ELF-1 (cell line): ENCODE data around the gene ZDHHC5.
A peak's percentile ranks its signal among the peaks of the same experiment; 100 is the strongest.

Experiments
- DNase-seq: peaks from one replicate; pipeline ENCODE4 v3.0.0-alpha.2; 2016; ENCODE audit warnings: low read depth, low spot score

Gene ZDHHC5

DNA sequence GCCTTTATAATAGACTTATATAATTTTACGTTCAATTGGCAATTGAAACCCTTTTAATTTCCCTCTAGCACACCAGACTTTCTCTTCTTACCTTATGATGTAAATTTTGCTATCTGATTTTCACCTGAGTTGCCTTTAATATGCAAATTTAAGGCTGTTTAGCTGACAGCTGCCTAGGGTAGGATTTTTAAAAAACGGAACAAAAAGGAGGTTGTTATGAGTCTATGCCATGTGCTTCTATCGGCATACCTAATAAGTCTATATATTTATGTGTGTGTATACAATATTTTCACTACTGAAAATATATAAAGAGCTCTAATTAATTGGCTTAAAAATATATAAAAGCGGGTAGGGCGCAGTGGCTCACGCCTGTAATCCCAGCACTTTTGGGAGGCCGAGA, 61.6 kb downstream of the ZDHHC5 start:
- no peak for DNase-seq

DNA sequence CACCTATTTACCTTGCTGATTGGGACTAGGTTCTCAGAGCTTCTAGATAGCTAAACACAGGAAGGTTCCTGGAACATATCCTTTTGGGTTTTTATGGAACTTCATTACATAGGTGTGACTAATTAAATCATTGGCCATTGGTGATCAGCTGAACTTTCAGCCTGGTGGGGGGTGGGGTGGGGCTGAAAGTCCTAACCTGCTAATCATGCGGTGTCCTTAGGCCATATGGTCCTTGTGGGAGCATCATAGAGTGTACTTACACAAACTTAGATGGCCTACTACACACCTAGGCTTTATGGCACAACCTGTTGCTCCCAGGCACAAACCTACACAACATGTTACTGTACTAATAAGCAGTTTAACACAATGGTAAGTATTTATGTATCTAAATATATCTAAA, 64.7 kb downstream of the ZDHHC5 start:
- DNase-seq = no peak

DNA sequence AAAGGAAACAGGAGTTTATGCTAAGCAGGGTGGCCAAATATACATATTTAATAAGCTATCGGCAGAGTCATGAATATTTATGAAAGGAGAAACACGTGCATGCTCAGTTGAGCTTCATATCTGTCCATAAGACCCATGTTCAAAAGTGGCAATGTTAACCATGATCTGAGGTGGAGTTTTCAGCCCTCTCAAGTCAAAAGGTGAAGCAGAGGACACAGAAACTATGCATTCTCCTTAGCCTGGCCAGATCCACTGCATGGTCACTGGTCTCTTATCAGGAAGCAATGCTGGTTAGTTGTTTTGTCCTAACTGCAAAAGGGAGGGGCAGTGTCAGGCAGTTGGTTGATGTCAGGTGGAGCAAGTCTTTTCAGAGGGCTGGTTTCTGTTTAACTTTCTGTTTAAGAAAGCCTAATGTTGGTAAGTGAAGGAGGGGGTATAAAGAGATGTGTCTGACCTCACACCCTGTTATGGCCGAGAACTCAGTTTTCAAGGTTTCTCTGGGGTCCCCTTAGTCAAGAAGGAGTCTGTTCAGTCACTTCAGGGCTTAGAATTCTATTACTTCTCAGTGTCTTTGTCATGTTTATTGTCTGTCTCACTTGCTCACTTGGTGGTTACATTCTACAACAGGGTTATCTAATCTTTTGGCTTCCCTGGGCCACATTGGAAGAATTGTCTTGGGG, 67.8 kb downstream of the ZDHHC5 start:
- peak; percentile 43 for DNase-seq

DNA sequence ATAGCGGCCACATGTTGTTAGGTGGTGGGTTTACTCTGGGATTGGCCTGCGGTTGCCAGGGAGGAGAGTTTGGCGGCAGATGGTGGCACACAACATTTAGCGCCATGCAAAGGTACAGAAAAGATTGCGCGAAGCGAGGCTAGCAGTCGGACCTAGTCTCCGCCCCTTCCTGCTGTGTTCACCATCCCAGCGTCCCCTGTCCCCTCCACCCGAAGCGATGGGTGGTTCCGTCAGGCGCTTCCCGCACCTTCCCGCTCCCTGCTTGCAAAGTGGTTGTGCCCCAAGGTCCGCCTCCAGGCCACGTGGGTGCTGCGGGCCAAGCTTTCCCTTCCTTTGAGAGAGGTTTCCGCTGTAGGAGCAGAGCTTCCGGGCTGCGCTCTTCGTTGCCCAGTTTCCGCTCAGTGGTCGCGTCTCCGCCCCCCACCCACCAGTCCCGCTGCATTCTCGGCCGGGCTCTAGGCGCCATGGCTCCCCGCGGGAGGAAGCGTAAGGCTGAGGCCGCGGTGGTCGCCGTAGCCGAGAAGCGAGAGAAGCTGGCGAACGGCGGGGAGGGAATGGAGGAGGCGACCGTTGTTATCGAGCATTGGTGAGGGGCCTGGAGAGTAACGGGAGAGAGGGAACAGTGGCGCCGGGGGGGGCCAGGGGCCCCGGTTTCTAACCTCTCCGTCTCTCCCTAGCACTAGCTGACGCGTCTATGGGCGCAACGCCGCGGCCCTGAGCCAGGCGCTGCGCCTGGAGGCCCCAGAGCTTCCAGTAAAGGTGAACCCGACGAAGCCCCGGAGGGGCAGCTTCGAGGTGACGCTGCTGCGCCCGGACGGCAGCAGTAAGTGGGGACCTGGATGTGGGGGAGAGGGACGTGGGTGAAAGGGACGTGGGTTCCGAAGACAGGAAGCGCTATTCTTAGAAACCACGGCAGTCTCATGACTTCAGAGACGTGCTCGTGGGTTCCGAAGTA, 73.5 kb downstream of the ZDHHC5 start, which contains the start of gene SELENOH:
Gene SELENOH, plus strand, starts transcription at position 360 of the 955 bp plus-strand sequence. Its CDS starts 105 bp downstream, at position 465.
- peak; percentile 99 for DNase-seq

DNA sequence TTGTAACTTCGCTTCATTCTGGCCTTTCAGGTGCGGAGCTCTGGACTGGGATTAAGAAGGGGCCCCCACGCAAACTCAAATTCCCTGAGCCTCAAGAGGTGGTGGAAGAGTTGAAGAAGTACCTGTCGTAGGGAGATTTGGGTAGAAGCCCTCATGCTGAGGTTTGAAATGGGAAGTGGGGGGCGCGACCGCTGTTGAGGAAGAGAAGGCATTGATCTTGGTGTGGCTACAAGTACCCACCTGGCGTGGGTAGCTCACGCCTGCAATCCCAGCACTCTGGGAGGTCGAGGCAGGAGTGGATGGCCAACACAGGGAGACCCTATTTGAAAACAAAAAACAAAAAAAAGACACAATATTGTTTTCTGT, 74.2 kb downstream of the ZDHHC5 start:
- DNase-seq = no peak

DNA sequence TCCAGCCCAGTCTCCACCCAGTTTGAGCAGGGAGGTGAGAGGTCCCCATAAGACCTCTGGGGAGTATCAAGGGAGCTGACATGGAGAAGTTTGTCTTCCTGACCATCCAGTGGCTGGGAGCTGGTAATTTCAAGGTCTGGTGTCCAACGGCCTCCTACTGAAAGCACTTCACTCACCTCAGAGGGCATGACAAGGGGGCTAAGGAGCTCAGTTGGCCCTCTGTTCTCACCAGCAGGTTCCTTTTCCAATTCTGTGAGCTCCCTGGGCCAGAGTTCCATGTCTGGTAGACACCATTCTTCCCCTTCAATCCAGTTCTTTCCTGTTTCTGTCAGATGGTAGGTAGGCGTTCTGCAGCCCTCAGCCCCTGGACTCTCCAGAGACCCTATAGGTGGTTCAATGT, 76.4 kb downstream of the ZDHHC5 start:
- DNase-seq = no peak

DNA sequence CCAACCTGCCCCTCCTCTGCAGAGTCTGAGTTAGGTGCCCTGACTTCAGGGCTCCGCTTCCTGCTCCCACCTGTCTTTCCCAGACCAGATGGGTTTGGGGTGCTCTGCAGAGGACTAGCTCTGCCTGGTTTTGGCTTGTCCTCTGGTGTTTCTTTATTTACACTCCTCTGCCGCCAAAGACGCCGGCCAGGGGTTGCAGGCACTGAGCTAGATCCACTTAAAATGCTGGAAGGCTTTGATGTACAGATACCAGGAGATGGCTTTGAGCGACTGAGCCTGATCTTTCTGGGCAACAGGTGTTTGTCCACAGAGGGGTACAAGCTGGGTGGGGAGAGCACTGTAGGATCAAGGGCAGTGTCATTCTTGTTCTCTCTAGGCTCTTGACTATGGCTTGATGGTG, 77.3 kb downstream of the ZDHHC5 start:
- no peak for DNase-seq

DNA sequence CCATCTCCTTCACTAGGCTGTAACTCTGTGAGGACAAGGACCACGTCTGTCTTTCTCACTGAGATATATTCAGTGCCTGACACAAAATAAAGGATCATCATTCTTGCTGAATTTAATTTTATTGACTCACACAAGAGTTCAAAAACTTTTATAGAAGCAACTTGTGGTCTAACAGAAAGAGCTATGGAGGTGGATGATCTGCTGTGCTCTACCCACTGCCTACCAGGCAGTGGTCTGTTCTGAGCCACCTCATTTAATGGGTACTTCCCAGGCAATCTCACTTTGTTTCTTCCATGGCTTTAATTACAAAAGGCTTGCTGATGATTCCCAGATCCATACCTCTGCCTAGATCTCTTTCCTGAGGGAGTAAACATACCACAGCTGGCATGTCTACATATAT, 79.0 kb downstream of the ZDHHC5 start:
- DNase-seq = no peak
